ENCODE data around the gene SLC4A11.

DNA sequence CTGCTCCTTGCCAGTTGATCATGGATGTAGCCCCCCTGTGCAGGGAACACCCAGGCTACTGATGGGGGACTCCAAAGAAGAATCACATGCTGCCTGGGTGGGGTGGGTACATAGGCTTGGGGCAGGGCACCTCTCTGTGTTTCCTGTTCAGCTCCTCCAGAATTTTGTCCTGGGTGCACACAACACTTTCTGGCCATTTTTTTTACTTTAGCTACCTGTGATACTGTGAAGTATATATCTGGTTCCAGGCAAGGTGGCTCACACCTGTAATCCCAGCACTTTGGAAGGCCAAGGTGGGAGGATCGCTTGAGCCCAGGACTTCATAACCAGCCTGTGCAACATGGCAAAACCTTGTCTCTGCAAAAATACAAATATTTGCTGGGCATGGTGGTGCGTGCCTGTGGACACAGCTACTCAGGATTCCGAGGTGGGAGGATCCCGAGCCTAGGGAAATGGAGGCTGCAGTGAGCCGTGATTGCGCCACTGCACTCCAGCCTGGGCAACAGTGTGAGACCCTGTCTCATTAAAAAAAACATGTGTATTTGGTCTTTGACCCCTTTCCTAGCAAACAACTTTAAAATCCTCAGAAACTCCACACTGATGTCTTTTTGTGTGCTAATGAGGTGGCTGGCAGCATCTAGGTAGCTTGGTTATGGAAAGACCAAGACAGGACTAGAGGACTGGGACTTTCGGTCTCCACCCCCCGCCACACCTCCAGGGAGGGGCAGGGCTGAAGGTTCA lies 14.1 kb downstream of the SLC4A11 start:
- TF ChIP-seq, protein P1, sequence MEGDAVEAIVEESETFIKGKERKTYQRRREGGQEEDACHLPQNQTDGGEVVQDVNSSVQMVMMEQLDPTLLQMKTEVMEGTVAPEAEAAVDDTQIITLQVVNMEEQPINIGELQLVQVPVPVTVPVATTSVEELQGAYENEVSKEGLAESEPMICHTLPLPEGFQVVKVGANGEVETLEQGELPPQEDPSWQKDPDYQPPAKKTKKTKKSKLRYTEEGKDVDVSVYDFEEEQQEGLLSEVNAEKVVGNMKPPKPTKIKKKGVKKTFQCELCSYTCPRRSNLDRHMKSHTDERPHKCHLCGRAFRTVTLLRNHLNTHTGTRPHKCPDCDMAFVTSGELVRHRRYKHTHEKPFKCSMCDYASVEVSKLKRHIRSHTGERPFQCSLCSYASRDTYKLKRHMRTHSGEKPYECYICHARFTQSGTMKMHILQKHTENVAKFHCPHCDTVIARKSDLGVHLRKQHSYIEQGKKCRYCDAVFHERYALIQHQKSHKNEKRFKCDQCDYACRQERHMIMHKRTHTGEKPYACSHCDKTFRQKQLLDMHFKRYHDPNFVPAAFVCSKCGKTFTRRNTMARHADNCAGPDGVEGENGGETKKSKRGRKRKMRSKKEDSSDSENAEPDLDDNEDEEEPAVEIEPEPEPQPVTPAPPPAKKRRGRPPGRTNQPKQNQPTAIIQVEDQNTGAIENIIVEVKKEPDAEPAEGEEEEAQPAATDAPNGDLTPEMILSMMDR (IDR thresholded peaks at IDR 0.05; ENCODE audit: insufficient read depth, low read length, poor library complexity, severe bottlenecking): no peak
- no peak for TF ChIP-seq EZH2phosphoT487 (conservative IDR thresholded peaks at IDR 0.05; ENCODE audit: low read length)
